Mesenchymal stem cell (in vitro differentiated cells and primary cell): ENCODE results near the gene UNC13C.

ENCODE experiments used
- DNase-seq: peaks from one replicate; pipeline ENCODE4 v3.0.0-alpha.2; 2013
- H2AFZ ChIP-seq: one replicate; pipeline ENCODE4 v1.6.1; 2013; ENCODE audit warnings: low read depth, mild to moderate bottlenecking, control low read depth, inconsistent platforms, low read length, moderate library complexity
- H2AK5ac ChIP-seq: 2 replicates; pipeline ENCODE4 v1.6.1; 2013; ENCODE audit warnings: low read length, moderate library complexity, mild to moderate bottlenecking, inconsistent platforms; ENCODE audit not compliant: severe bottlenecking
- H2BK120ac ChIP-seq: one replicate; pipeline ENCODE4 v1.6.1; 2013; ENCODE audit warnings: low read depth, mild to moderate bottlenecking, inconsistent platforms, low read length, moderate library complexity
- H2BK12ac ChIP-seq, 2 experiments: one replicate each; pipeline ENCODE4 v1.6.1; 2013; ENCODE audit warnings: inconsistent platforms in 2 of 2, low read length in 2 of 2, mild to moderate bottlenecking in 2 of 2, moderate library complexity in 2 of 2, control low read depth in 1 of 2
- H2BK15ac ChIP-seq: one replicate; pipeline ENCODE4 v1.6.1; 2013; ENCODE audit warnings: mild to moderate bottlenecking, low read depth, inconsistent platforms; ENCODE audit not compliant: poor library complexity, severe bottlenecking
- H2BK5ac ChIP-seq: 2 replicates; pipeline ENCODE4 v1.6.1; 2013; ENCODE audit warnings: low read depth, mild to moderate bottlenecking, low read length, control low read depth, inconsistent platforms; ENCODE audit not compliant: poor library complexity, severe bottlenecking
- H3K14ac ChIP-seq, 2 experiments: one replicate each; pipeline ENCODE4 v1.6.1; 2013; ENCODE audit warnings: inconsistent platforms in 2 of 2, low read length in 2 of 2, control low read depth in 1 of 2, mild to moderate bottlenecking in 1 of 2, moderate library complexity in 1 of 2
- H3K18ac ChIP-seq, 2 experiments: one replicate each; pipeline ENCODE4 v1.6.1; 2013; ENCODE audit warnings: inconsistent platforms in 2 of 2, low read length in 2 of 2, control low read depth in 1 of 2, low read depth in 1 of 2, mild to moderate bottlenecking in 1 of 2
- H3K23ac ChIP-seq, 2 experiments: one replicate each; pipeline ENCODE4 v1.6.1; 2013; ENCODE audit warnings: inconsistent platforms in 2 of 2, low read length in 2 of 2, mild to moderate bottlenecking in 2 of 2, moderate library complexity in 2 of 2, control low read depth in 1 of 2
- H3K27ac ChIP-seq: 2 replicates; pipeline ENCODE4 v1.5.1; 2013; ENCODE audit warnings: mild to moderate bottlenecking, moderate library complexity, low read length, control low read depth, inconsistent platforms; ENCODE audit not compliant: poor library complexity, severe bottlenecking
- H3K27me3 ChIP-seq, 2 experiments: 2 replicates each; pipeline versions ENCODE4 v1.6.1 to v1.7.0; 2013; ENCODE audit warnings: low read length in 2 of 2, mild to moderate bottlenecking in 2 of 2, moderate library complexity in 2 of 2, control low read depth in 1 of 2, inconsistent platforms in 1 of 2; ENCODE audit not compliant: control insufficient read depth in 1 of 2, insufficient read depth in 1 of 2
- H3K36me3 ChIP-seq, 2 experiments: 2 replicates each; pipeline versions ENCODE4 v1.6.1 to v1.7.0; 2013; ENCODE audit warnings: low read length in 2 of 2, control low read depth in 1 of 2, inconsistent platforms in 1 of 2, low read depth in 1 of 2, mild to moderate bottlenecking in 1 of 2; ENCODE audit not compliant: insufficient read depth in 2 of 2, control insufficient read depth in 1 of 2
- H3K4ac ChIP-seq, 2 experiments: one replicate each; pipeline ENCODE4 v1.6.1; 2013; ENCODE audit warnings: inconsistent platforms in 2 of 2, low read length in 2 of 2, mild to moderate bottlenecking in 2 of 2, moderate library complexity in 2 of 2, control low read depth in 1 of 2, low read depth in 1 of 2
- H3K4me1 ChIP-seq: 2 replicates; pipeline ENCODE4 v1.6.1; 2013; ENCODE audit warnings: low read depth, low read length, control low read depth; ENCODE audit not compliant: control insufficient read depth, insufficient read depth
- H3K4me2 ChIP-seq: 2 replicates; pipeline ENCODE4 v1.6.1; 2013; ENCODE audit warnings: low read length, mild to moderate bottlenecking, inconsistent platforms; ENCODE audit not compliant: poor library complexity, severe bottlenecking
- H3K4me3 ChIP-seq, 2 experiments: 2 replicates each; pipeline versions ENCODE4 v1.5.1 to v1.7.0; 2013; ENCODE audit warnings: low read length in 2 of 2, mild to moderate bottlenecking in 2 of 2, control low read depth in 1 of 2, low read depth in 1 of 2; ENCODE audit not compliant: insufficient read depth in 1 of 2
- H3K79me1 ChIP-seq: replicated peaks from 2 replicates; pipeline ENCODE4 v1.6.1; 2013; ENCODE audit warnings: mild to moderate bottlenecking, control low read depth, low read length, inconsistent platforms; ENCODE audit not compliant: poor library complexity, severe bottlenecking
- H3K9ac ChIP-seq: 2 replicates; pipeline ENCODE4 v1.7.0; 2013; ENCODE audit warnings: mild to moderate bottlenecking, low read length, moderate library complexity
- H3K9me3 ChIP-seq: 2 replicates; pipeline ENCODE4 v1.7.0; 2013; ENCODE audit warnings: mild to moderate bottlenecking, low read length; ENCODE audit not compliant: control insufficient read depth
- H4K8ac ChIP-seq: one replicate; pipeline ENCODE4 v1.6.1; 2013; ENCODE audit warnings: inconsistent platforms, mild to moderate bottlenecking, low read length, moderate library complexity
- H4K91ac ChIP-seq: one replicate; pipeline ENCODE4 v1.6.1; 2013; ENCODE audit warnings: mild to moderate bottlenecking, low read length, inconsistent platforms
- WGBS: methylation state at CpG from one replicate; pipeline ENCODE4 v1.1.7; 2013; ENCODE audit warnings: mixed read lengths; 5-methylcytosine and 5-hydroxymethylcytosine counted together

UNC13C gene

GRCh38 chr15:54066403-54066802 is 88.2 kb downstream of the UNC13C start:
- Histone ChIP-seq H3K27me3 (no peaks in the 10 kb centered on the region), H3K4me2 (no peak overlapping the region), H4K91ac (no peak overlapping the region), H3K9me3 (peaks cover 4% of the 10 kb centered on the region), H3K14ac (no peak overlapping the region), H3K4ac (no peak overlapping the region), H2BK120ac (no peak overlapping the region), H2BK15ac (no peak overlapping the region), H3K23ac (no peak overlapping the region), H3K79me1 (no peaks in the 10 kb centered on the region), H3K9ac (no peak overlapping the region), H3K4me1 (no peaks in the 10 kb centered on the region), H3K36me3 (no peaks in the 10 kb centered on the region), H2BK5ac (no peak overlapping the region), H3K27ac (no peak overlapping the region), H3K18ac (no peak overlapping the region), H2AK5ac (no peak overlapping the region), H3K4me3 (no peak overlapping the region), H4K8ac (no peak overlapping the region), H2BK12ac (no peak overlapping the region), H2AFZ (no peak overlapping the region)
- no peak for DNase-seq
- WGBS = 59% methylated on average over 3 of the region's 3 CpGs

- Histone ChIP-seq H2AFZ (no peak overlapping the region), H3K14ac (no peak overlapping the region), H3K4me2 (no peak overlapping the region), H3K4me1 (no peaks in the 10 kb centered on the region), H4K8ac (no peak overlapping the region), H3K9me3 (no peaks in the 10 kb centered on the region), H3K36me3 (no peaks in the 10 kb centered on the region), H3K18ac (no peak overlapping the region), H3K27ac (no peak overlapping the region), H2BK120ac (no peak overlapping the region), H3K4me3 (no peak overlapping the region), H3K79me1 (no peaks in the 10 kb centered on the region), H2BK15ac (no peak overlapping the region), H2BK12ac (no peak overlapping the region), H3K4ac (no peak overlapping the region), H3K27me3 (no peaks in the 10 kb centered on the region), H3K23ac (no peak overlapping the region), H2AK5ac (no peak overlapping the region), H4K91ac (no peak overlapping the region), H2BK5ac (no peak overlapping the region), H3K9ac (no peak overlapping the region)
- DNase-seq = no peak
- WGBS = 37% methylated on average over 7 of the region's 7 CpGs
Measured at GRCh38 chr15:54082836-54083492, 104.7 kb downstream of the UNC13C start.

GRCh38 chr15:54083501-54083900 is 105.3 kb downstream of the UNC13C start:
- Histone ChIP-seq H3K14ac (no peak overlapping the region), H3K4me3 (no peak overlapping the region), H2BK15ac (no peak overlapping the region), H2BK120ac (no peak overlapping the region), H3K4me1 (no peaks in the 10 kb centered on the region), H3K27ac (no peak overlapping the region), H2BK12ac (no peak overlapping the region), H3K9ac (no peak overlapping the region), H3K79me1 (no peaks in the 10 kb centered on the region), H4K8ac (no peak overlapping the region), H2AFZ (no peak overlapping the region), H3K9me3 (no peaks in the 10 kb centered on the region), H2BK5ac (no peak overlapping the region), H2AK5ac (no peak overlapping the region), H3K36me3 (no peaks in the 10 kb centered on the region), H3K23ac (no peak overlapping the region), H4K91ac (no peak overlapping the region), H3K27me3 (no peaks in the 10 kb centered on the region), H3K4me2 (no peak overlapping the region), H3K18ac (no peak overlapping the region), H3K4ac (no peak overlapping the region)
- no peak for DNase-seq
- WGBS = 68% methylated on average over 4 of the region's 4 CpGs

- Histone ChIP-seq H2BK12ac (no peak overlapping the region), H3K14ac (no peak overlapping the region)
Measured at GRCh38 chr15:54083991-54084390, 105.8 kb downstream of the UNC13C start.

More at GRCh38 chr15:54083991-54084390, 105.8 kb downstream of the UNC13C start:
- H3K18ac ChIP-seq = no peak overlapping the region
- no peak overlapping the region for H3K4me2 ChIP-seq
- no peaks in the 10 kb centered on the region for H3K4me1 ChIP-seq
- H3K27me3 ChIP-seq = no peaks in the 10 kb centered on the region
- no peaks in the 10 kb centered on the region for H3K79me1 ChIP-seq
- H3K4ac ChIP-seq = no peak overlapping the region
- H3K9ac ChIP-seq = no peak overlapping the region
- no peak overlapping the region for H3K27ac ChIP-seq
- no peaks in the 10 kb centered on the region for H3K36me3 ChIP-seq
- DNase-seq = no peak
- whole genome bisulfite sequencing = 63% methylated on average over 3 of the region's 7 CpGs
- no peak overlapping the region for H4K91ac ChIP-seq
- H3K23ac ChIP-seq = no peak overlapping the region
- H3K4me3 ChIP-seq = no peak overlapping the region
- H2BK120ac ChIP-seq = no peak overlapping the region
- H2AFZ ChIP-seq = no peak overlapping the region
- H2BK15ac ChIP-seq = no peak overlapping the region
- H2AK5ac ChIP-seq = no peak overlapping the region
- no peak overlapping the region for H4K8ac ChIP-seq
- H3K9me3 ChIP-seq = no peaks in the 10 kb centered on the region
- no peak overlapping the region for H2BK5ac ChIP-seq
